PC-9 (cell line): Measurements from ENCODE around the gene ZNF286A. TPM values are rescaled to one million over a fixed set of nuclear protein-coding genes. Genes with fewer than 3 reads are reported as not detected.
"Not testable (repeated sequence)": the region's sequence is repeated elsewhere in the genome, so short reads cannot be mapped to it uniquely, and the experiment has no call there.

Source experiments
- BruUV-seq: library from RNA; stranded (reverse); fragments of 400-500 nt; replicated peaks from 2 replicates; lab custom pipeline; 2021; lab: Mats Ljungman, UMichigan
- CTCF ChIA-PET: fragments of 300-600 bp; sonication (Branson Sonifier 250); formaldehyde crosslinking; loops from one replicate; lab custom pipeline; 2022; ENCODE audit warnings: antibody characterized with exemption; lab: Charles Lee
- POLR2A ChIA-PET: fragments of 300-600 bp; sonication (Branson Sonifier 250); formaldehyde crosslinking; loops from one replicate; lab custom pipeline; 2022; ENCODE audit warnings: antibody characterized with exemption; ENCODE audit not compliant: unreplicated experiment; lab: Charles Lee
- DNase-seq, 2 experiments: peaks; one replicate each; pipeline versions ENCODE4 v3.0.0 to v3.0.0-alpha.2; 2015 to 2022; ENCODE audit warnings: mixed read lengths in 1 of 2
- H2AFZ ChIP-seq: fragments of 200-600 bp; sonication (generic); 2 replicates; pipeline ENCODE4 v1.8.1; 2017; ENCODE audit warnings: antibody characterized with exemption
- H3F3A ChIP-seq: fragments of 200-600 bp; sonication (generic); 2 replicates; pipeline ENCODE4 v1.8.1; 2017; ENCODE audit warnings: antibody characterized with exemption, mild to moderate bottlenecking, low read depth; ENCODE audit not compliant: insufficient read depth
- H3K27ac ChIP-seq: fragments of 200-600 bp; sonication (generic); 2 replicates; pipeline ENCODE4 v1.6.1; 2016; ENCODE audit warnings: mixed run types
- H3K27me3 ChIP-seq: fragments of 200-600 bp; sonication (generic); 2 replicates; pipeline ENCODE4 v1.6.1; 2016; ENCODE audit warnings: low read depth, mixed run types; ENCODE audit not compliant: insufficient read depth
- H3K36me3 ChIP-seq: fragments of 200-600 bp; sonication (generic); 2 replicates; pipeline ENCODE4 v1.6.1; 2016; ENCODE audit warnings: low read depth, mixed run types
- H3K4me1 ChIP-seq: fragments of 200-600 bp; sonication (generic); replicated peaks from 2 replicates; pipeline ENCODE4 v1.6.1; 2016; ENCODE audit warnings: mixed run types; ENCODE audit not compliant: insufficient read depth
- H3K4me2 ChIP-seq: fragments of 200-600 bp; sonication (generic); 2 replicates; pipeline ENCODE4 v1.6.1; 2017; ENCODE audit warnings: mixed run types
- H3K4me3 ChIP-seq: fragments of 200-600 bp; sonication (generic); 2 replicates; pipeline ENCODE4 v1.6.1; 2016; ENCODE audit warnings: mixed run types
- H3K79me2 ChIP-seq: fragments of 200-600 bp; sonication (generic); 2 replicates; pipeline ENCODE4 v1.6.1; 2017; ENCODE audit warnings: low read depth, mixed run types
- H3K9me2 ChIP-seq: fragments of 200-600 bp; sonication (generic); 2 replicates; pipeline ENCODE4 v1.8.1; 2017; ENCODE audit warnings: mild to moderate bottlenecking; ENCODE audit not compliant: insufficient read depth
- H3K9me3 ChIP-seq: fragments of 200-600 bp; sonication (generic); 2 replicates; pipeline ENCODE4 v1.8.1; 2016; ENCODE audit warnings: low read depth; ENCODE audit not compliant: insufficient read depth
- H4K20me1 ChIP-seq: fragments of 200-600 bp; sonication (generic); 2 replicates; pipeline ENCODE4 v1.8.1; 2017; ENCODE audit not compliant: insufficient read depth
- intact Hi-C: fragments of 100-400 bp; cut with micrococcal nuclease; formaldehyde crosslinking; loops from one replicate; pipeline ENCODE4 v1.10.0; 2022; ENCODE audit not compliant: unreplicated experiment
- total RNA-seq: library from RNA; stranded (reverse); gene quantifications from 2 replicates; pipeline ENCODE4 v1.2.3, GENCODE V29; 2021
- TF ChIP-seq, protein P1 (sequence below): fragments of 200-600 bp; sonication (generic); conservative IDR thresholded peaks from 2 replicates; pipeline ENCODE4 v1.6.1; 2017; ENCODE audit warnings: mixed run types, antibody characterized with exemption, mild to moderate bottlenecking, moderate library complexity

Gene ZNF286A
- total RNA-seq, 1 experiment from 2014 or later = 65.9 TPM

DNA sequence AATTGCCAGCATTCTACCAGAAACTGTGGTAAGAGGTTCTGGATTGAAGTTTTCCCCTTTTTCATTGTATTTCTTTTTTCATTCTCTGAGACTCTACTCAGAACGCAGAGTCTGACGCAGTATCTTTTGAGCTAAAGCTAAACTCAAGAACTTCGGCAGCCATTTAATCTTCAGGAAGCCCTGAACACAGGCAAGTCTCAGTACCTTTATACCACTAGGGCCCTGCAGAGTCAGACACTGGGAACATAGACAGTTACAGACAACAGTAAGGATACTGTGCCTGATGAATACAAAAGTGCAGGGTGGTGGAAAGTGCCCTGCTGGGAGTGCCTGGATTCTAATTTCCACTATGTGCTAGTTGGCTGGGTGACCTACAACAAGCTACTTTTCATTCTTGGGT, 16.4 kb upstream of the ZNF286A start:
- BruUV-seq, H3K27me3 ChIP-seq, H3K9me3 ChIP-seq, CTCF ChIA-PET, H3K36me3 ChIP-seq, H3F3A ChIP-seq, DNase-seq, H3K27ac ChIP-seq, H2AFZ ChIP-seq, H3K9me2 ChIP-seq, POLR2A ChIA-PET, intact Hi-C loops, H3K79me2 ChIP-seq, H3K4me1 ChIP-seq, H4K20me1 ChIP-seq: not testable (repeated sequence)
- H3K4me2 ChIP-seq = peak overlapping the region; percentile 82
- peak overlapping the region; percentile 75; the same call in 1 of the 2 replicates for H3K4me3 ChIP-seq

DNA sequence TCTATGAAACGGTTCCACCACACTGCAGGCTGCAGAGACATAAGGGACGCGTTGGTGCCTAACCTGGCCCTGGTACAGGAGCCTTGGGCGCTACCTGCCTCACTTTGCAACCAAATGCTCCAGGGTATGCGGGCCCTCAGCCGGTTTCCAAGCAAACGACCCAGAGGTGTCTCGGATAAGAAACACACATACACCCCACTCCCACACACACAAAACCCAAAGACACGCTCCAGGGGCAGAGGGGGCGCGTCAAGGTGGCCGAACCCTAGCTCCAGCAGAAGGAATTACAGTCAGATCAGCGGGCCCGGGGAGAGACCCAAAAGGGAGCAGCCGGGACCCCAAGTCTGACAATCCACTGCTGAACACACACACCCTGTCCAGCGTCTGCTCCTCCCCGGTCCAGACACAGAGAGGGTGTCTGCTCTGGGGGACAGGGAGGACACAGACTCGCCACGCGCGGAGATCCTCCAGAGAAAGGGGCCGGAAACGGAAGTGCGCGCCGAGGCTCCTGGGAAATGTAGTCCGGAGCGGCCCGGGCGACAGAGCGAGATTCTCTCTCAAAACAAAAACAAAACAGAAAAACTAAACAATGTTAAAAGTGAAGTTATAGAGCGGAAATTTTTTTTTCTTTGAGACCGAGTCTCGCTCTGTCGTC, 15.6 kb upstream of the ZNF286A start, which contains the start of gene TRIM16:
Gene TRIM16 (minus strand): TSS at position 488 of the 655 bp plus-strand sequence. CDS start 32,702 bp downstream, outside the sequence.
- H3K27ac ChIP-seq = 0 out of 2 replicates have a peak within 1 kb of the TSS, but pooled peaks have one; percentile 6
- H3K36me3 ChIP-seq, H3K79me2 ChIP-seq, H3K9me3 ChIP-seq, H3K4me1 ChIP-seq, H4K20me1 ChIP-seq, H3K9me2 ChIP-seq, CTCF ChIA-PET, intact Hi-C loops, H3K27me3 ChIP-seq, H3F3A ChIP-seq: not testable (repeated sequence)
- TF ChIP-seq, protein P1, sequence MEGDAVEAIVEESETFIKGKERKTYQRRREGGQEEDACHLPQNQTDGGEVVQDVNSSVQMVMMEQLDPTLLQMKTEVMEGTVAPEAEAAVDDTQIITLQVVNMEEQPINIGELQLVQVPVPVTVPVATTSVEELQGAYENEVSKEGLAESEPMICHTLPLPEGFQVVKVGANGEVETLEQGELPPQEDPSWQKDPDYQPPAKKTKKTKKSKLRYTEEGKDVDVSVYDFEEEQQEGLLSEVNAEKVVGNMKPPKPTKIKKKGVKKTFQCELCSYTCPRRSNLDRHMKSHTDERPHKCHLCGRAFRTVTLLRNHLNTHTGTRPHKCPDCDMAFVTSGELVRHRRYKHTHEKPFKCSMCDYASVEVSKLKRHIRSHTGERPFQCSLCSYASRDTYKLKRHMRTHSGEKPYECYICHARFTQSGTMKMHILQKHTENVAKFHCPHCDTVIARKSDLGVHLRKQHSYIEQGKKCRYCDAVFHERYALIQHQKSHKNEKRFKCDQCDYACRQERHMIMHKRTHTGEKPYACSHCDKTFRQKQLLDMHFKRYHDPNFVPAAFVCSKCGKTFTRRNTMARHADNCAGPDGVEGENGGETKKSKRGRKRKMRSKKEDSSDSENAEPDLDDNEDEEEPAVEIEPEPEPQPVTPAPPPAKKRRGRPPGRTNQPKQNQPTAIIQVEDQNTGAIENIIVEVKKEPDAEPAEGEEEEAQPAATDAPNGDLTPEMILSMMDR = peak; percentile 37; the same call in 1 of the 2 replicates
- POLR2A ChIA-PET = interaction anchor here (0.7 kb wide), 1 partner anchor 9 kb away, joined by 3 read pairs; no protein-coding TSS in a partner anchor
- peak in 1 of 2 experiments; percentile 71 for DNase-seq
- H2AFZ ChIP-seq = peak within 1 kb of the TSS; percentile 84
- TSS peak; percentile 74 for BruUV-seq
- H3K4me2 ChIP-seq = peak within 1 kb of the TSS; percentile 82
- peak within 1 kb of the TSS; percentile 75 for H3K4me3 ChIP-seq

DNA sequence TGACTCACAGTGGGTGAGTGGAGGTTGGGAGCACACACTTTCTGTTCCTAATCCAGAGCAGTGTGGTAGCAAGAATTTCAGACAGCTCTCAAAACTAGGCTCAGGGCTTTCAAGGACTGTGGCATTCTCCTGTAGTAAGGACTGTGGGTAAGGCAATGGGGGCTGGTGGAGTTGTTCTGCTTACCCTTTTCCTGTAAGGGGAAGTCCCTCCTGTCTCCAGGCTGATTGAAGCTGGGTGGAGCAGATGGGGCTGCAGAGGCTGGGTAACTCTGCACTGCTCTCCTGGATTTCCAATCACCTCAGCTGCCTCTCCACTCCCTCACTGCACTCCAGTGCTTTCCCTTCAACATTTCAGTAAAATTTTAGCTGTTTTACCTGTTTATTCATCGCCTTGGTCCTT, 12.1 kb upstream of the ZNF286A start:
- BruUV-seq, H3K36me3 ChIP-seq, H3K27ac ChIP-seq, H3F3A ChIP-seq, H4K20me1 ChIP-seq, DNase-seq, H3K27me3 ChIP-seq, H2AFZ ChIP-seq, H3K9me3 ChIP-seq, intact Hi-C loops, H3K9me2 ChIP-seq, H3K4me2 ChIP-seq, H3K4me1 ChIP-seq, H3K79me2 ChIP-seq, CTCF ChIA-PET, H3K4me3 ChIP-seq, POLR2A ChIA-PET: not testable (repeated sequence)

DNA sequence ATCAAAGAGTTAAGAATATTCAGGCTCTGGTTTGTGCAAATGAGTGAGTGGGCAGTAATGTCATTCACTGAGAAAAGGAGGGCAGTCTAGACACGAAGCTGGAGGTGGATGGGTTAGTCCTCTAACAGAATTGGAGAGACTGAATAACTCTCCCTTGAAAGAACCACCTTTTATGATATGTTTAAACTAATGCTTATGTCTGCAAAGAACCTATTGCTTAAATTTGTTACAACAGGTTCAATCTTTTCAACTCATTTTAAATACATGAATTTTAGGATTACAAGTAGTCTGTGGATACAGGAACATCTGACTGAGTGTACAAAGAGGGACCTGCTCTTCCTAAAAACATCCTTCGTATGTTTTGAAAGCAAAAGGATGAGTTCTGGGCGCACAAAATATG, 585 bp upstream of the ZNF286A start:
- Histone ChIP-seq H3K4me3 (peak overlapping the region; percentile 54; the same call in 1 of the 2 replicates), H3K4me2 (peak overlapping the region; percentile 72), H2AFZ (peak overlapping the region; percentile 43; the same call in 1 of the 2 replicates)
- H3K4me1 ChIP-seq, H3K79me2 ChIP-seq, H3K27ac ChIP-seq, H3F3A ChIP-seq, H3K9me3 ChIP-seq, DNase-seq, H3K9me2 ChIP-seq, CTCF ChIA-PET, H3K36me3 ChIP-seq, H4K20me1 ChIP-seq, H3K27me3 ChIP-seq: not testable (repeated sequence)
- BruUV-seq = TSS peak; percentile 91
- intact Hi-C loops = loop anchor here (5.0 kb wide), 1 partner anchor 42 kb away; no protein-coding TSS in a partner anchor
- POLR2A ChIA-PET = interaction anchor here (0.6 to 1.7 kb wide), 5 partner anchors 40 to 465 kb away, joined by 3 to 13 read pairs (median 7); no protein-coding TSS in a partner anchor

DNA sequence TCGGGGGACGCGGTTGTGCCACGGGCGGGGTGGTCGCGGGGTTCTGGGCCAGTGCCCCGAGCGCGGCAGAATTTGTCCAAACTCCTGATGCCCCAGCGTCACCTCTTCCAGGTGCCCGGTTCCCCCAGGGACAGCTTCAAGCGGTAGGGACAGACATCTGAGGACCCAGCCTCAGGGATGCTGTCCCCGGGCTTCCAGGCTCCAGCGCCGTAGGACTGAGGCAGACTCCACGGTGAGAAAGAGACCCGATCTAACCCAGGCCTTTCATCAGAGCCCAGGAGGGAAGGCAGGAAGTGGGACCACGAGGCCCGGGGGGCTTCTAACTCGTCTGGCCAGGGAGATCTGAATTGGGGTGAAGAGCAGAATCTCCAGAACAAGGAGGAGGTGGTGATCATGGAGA, 385 bp downstream of the ZNF286A start:
- Histone ChIP-seq H3K4me2 (peak overlapping the region; percentile 72), H3K4me3 (peak overlapping the region; percentile 54)
- H3K27ac ChIP-seq, H4K20me1 ChIP-seq, H3K4me1 ChIP-seq, DNase-seq, CTCF ChIA-PET, H3K9me2 ChIP-seq, H3K36me3 ChIP-seq, H3K9me3 ChIP-seq, H3F3A ChIP-seq, H2AFZ ChIP-seq, H3K27me3 ChIP-seq, H3K79me2 ChIP-seq: not testable (repeated sequence)
- intact Hi-C loops = loop anchor here (5.0 kb wide), 1 partner anchor 43 kb away; no protein-coding TSS in a partner anchor
- POLR2A ChIA-PET = interaction anchor here (1.7 kb wide), 1 partner anchor 41 kb away, joined by 13 read pairs; no protein-coding TSS in a partner anchor
- BruUV-seq = TSS peak; percentile 79

DNA sequence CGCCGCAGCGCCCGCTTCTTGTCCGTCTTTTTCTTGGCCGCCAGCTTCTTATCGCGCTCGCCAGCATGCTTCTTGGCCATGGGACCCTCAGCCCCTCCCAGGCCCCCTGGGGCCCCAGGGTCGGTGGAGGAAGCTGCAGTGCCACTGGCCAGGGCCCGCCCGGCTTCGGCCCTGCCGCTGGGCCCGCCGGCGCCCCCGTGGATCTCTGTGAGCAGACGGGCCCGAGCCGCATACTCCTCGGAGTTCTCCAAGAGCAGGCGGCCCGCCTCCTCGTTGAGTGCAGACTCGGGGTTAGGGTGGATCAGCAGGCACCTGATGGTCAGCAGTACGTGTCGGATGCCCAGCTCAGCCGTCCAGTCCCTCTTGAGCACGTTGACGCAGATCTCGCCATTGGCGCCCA, 4.7 kb downstream of the ZNF286A start:
- H3K4me2 ChIP-seq, CTCF ChIA-PET, intact Hi-C loops, H3K9me2 ChIP-seq, DNase-seq, H3K27me3 ChIP-seq, H4K20me1 ChIP-seq, H3K79me2 ChIP-seq, H3K27ac ChIP-seq, H3K4me1 ChIP-seq, H3K4me3 ChIP-seq, H2AFZ ChIP-seq, H3F3A ChIP-seq, POLR2A ChIA-PET, BruUV-seq: not testable (repeated sequence)
- peaks cover 19% of the 10 kb centered on the region; the same call in 1 of the 2 replicates for H3K9me3 ChIP-seq
- H3K36me3 ChIP-seq = peaks cover 29% of the 10 kb centered on the region
